Mesodermal cell (in vitro differentiated cells): Measurements from ENCODE around the gene IL26.
"Not testable (repeated sequence)": the region's sequence is repeated elsewhere in the genome, so short reads cannot be mapped to it uniquely, and the experiment has no call there.

ENCODE experiments used
- H3K27ac ChIP-seq: 2 replicates; pipeline ENCODE4 v1.7.0; 2013; ENCODE audit warnings: mild to moderate bottlenecking, low read depth, low read length, moderate library complexity; ENCODE audit not compliant: severe bottlenecking
- H3K36me3 ChIP-seq: 2 replicates; pipeline ENCODE4 v1.7.1; 2013; ENCODE audit warnings: mild to moderate bottlenecking, low read length, moderate library complexity; ENCODE audit not compliant: control insufficient read depth, insufficient read depth
- H3K4me1 ChIP-seq: one replicate; pipeline ENCODE4 v1.7.1; 2013; ENCODE audit warnings: mild to moderate bottlenecking, low read length; ENCODE audit not compliant: insufficient read depth, control insufficient read depth, poor library complexity, severe bottlenecking
- H3K4me3 ChIP-seq: 2 replicates; pipeline ENCODE4 v1.7.0; 2013; ENCODE audit warnings: low read length, control low read depth, mild to moderate bottlenecking; ENCODE audit not compliant: insufficient read depth, poor library complexity, severe bottlenecking; ENCODE audit errors: extremely low read depth
- H3K9me3 ChIP-seq: 2 replicates; pipeline ENCODE4 v1.7.1; 2013; ENCODE audit warnings: mild to moderate bottlenecking, low read length, moderate library complexity; ENCODE audit not compliant: control insufficient read depth
- WGBS, 2 experiments: methylation state at CpG; one replicate each; pipeline ENCODE4 v1.1.5; 2013; ENCODE audit warnings: missing lambda C conversion rate in 2 of 2; ENCODE audit not compliant: insufficient coverage in 2 of 2; 5-methylcytosine and 5-hydroxymethylcytosine counted together

The IL26 gene

DNA sequence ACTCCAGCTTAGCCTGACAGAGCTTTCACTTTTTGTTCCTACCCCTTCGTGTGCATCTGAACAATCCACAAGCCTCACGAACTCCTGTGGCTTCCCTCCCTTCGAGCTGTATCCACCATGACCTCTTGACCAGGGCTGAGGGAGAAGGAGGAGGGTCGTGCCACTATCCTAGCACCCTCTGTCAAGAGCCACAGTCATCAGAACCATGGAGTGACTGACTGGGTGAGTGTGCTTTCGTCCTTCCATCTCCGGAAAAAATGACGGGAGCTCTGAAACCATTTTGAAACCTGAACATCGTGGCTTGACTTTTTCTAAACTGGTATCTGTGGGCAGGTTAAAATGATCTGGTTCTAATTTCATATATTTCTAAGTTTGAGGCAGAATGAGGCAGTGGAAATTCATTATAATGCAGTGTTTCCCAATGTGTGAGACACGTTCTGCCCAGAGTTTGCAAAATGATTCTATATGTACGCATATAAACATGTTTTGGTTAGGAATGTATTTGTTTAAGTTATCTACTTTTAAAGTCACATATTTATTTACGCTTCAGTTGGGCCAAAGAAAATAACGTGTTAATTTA, 27.0 kb downstream of the IL26 start:
- H3K36me3 ChIP-seq = no peaks in the 10 kb centered on the region
- H3K27ac ChIP-seq = no peak overlapping the region
- no peaks in the 10 kb centered on the region for H3K9me3 ChIP-seq
- H3K4me3 ChIP-seq = no peak overlapping the region
- 96 to 98% methylated on average over 4 of the region's 12 CpGs for WGBS, 2 experiments
- H3K4me1 ChIP-seq = no peaks in the 10 kb centered on the region

DNA sequence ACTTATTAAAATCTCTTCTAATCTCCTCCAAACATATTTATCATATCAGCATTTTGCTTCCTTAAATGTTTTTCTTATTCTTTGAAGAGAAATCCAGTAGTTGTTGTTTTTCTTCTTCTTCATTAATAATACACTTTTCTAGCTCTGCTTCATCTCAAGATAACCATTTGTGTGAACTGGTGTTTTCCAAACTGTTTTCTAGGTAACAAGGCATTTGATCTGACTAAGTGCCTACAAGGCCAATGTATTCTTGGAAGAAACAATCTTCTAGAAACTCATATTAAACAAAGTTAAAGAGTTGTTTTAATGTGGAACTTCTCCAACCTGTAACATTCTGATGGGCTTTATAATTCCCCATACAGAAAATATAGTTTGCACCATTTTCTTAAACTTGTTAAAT, 35.3 kb downstream of the IL26 start:
- H3K4me3 ChIP-seq = no peak overlapping the region
- no peak overlapping the region for H3K27ac ChIP-seq
- no peaks in the 10 kb centered on the region for H3K4me1 ChIP-seq
- no peaks in the 10 kb centered on the region for H3K9me3 ChIP-seq
- no peaks in the 10 kb centered on the region for H3K36me3 ChIP-seq

DNA sequence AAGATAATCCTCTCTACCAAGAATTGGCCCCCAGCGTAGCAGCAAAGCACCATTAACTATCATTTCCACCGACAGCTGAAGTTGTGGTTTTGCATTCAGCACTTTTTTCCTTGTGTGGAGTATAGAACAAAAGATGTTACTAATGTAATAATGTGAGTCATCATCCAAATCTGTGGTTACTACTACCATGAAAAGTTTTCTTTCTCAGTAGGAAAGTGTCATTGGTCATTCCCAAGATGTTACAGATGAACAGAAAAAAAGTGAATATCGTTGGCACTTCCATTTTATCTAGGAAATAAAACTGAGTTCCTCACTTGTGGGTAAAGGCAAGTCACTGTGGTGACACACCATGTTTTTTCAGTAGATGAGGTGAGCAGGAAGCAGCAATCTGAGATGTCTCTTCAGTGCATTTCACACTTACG, 35.8 kb downstream of the IL26 start:
- no peak overlapping the region for H3K27ac ChIP-seq
- no peaks in the 10 kb centered on the region for H3K36me3 ChIP-seq
- H3K4me1 ChIP-seq = no peaks in the 10 kb centered on the region
- no peaks in the 10 kb centered on the region for H3K9me3 ChIP-seq
- WGBS, 2 experiments = 89 to 100% methylated on average over 1 of the region's 4 CpGs
- no peak overlapping the region for H3K4me3 ChIP-seq

DNA sequence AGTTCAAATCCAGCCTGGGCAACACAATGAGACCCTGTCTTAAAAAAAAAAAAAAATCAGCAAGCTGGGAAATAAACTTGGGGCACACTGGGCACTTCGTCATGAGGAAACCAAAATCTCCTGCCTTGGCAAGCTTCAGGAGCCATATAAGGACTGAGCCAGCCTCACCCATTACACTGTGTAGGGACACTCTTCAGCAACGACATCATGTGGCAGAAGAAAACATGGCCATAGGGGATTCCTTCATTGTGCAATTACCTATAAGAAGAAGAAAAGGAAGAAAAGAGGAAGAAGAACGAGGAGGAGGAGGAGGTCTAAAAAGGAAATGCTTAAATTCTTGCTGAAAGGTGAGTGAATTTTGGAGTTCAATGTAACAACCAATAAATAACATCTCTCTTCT, 40.0 kb downstream of the IL26 start:
- Histone ChIP-seq H3K9me3 (no peaks in the 10 kb centered on the region), H3K4me3 (no peak overlapping the region), H3K4me1 (no peaks in the 10 kb centered on the region), H3K27ac (no peak overlapping the region), H3K36me3 (no peaks in the 10 kb centered on the region)
- WGBS, 2 experiments = 63 to 78% methylated on average over 1 to 2 of the region's 3 CpGs

DNA sequence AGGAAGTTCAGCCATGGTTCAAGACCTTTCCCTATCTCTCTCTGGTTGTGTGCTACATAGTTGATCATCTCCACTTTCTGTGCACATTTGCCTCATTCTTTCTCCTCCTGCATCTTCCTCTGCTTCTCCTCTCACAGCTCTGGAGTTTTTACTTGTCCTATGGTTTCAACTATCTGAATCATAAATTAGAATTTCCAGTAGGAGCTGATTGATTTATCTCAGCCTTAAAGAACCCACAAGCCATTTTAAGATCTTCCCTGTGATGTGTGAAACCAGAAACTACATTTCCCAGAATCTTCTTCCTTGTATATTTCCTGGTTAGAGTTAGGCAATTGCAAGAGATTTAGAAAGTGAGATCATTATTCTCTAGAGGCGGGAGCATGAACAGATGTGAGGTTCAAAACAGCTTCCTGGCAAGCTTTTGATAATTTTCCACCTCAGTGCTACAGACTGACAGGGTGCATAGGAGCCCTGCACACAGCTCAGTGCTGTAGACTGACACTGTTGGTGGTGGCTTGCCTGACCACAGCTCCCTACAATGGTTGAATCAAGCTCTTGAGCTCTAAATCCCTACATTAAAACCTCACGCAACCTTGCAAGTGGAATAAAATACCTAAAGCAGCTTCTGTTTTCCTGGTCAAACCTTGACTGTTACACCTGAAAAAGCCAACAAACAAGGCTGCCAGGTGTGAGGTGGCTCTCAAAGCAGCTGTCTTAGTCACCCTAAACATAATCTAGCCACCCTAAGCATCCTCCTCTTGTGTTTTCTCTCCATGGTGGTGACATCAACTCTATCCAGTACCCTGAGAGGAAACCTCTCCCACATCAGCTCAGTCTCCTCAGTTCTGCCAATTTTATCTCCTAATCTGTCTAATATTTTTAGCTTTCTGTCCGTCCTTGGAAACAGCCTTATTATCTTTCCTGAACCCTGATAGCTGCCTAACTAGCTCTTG, 44.5 kb downstream of the IL26 start:
- Histone ChIP-seq H3K4me1 (peaks cover 6% of the 10 kb centered on the region), H3K9me3 (no peaks in the 10 kb centered on the region), H3K36me3 (no peaks in the 10 kb centered on the region), H3K4me3 (no peak overlapping the region), H3K27ac (no peak overlapping the region)
- 78 to 90% methylated on average over 3 of the region's 3 CpGs for WGBS, 2 experiments

DNA sequence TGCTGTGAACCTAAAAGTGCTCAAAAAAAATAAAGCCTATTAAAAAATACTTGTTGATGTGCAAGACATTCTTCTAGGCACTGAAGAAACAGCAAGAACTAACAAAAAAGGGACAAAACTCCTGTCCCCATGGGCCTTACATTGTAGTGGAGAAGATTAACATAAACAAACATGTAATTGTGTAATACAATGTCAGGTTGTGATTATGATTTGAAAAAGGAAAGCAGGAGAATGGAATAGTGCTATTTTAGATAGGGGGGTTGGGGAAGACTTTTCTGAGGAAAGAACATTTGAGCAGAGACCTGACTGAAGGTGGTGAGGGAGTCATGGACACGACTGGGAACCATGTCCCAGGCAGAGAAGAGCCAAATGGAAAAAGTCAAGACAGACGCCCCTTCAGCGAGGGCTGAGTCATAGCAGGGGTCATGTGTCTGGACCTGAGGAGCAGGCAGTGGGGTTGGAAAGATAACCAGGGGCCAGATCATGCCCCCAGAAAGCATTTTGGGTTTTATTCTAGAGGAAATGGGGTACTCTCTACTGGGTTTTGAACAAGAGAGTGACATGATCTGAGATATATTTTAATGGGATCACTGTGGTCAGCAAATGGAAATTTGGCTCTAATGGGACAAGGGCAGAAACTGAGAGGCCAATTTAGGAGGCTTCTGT, 46.7 kb downstream of the IL26 start:
- Histone ChIP-seq H3K4me1 (peaks cover 6% of the 10 kb centered on the region), H3K4me3 (no peak overlapping the region), H3K36me3 (no peaks in the 10 kb centered on the region), H3K9me3 (no peaks in the 10 kb centered on the region), H3K27ac (no peak overlapping the region)
- 83% methylated on average over 2 to 3 of the region's 3 CpGs for WGBS, 2 experiments

DNA sequence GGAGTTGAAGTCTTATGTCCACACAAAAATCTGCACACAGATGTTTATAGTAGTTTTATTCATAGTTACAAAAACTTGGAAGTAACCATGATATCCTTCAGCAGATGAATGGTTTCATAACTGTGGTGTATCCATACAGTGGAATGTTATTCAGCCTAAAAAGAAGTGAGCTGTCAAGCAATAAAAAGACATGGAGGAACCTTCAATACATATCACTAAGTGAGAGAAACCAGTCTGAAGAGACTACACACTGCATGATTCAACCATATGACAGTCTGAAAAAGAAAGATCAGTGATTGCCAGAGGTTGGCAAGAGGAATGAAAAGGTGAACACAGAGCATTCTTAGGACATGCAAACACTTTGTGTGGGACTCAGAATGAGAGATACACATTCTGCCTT, 47.4 kb downstream of the IL26 start:
- Histone ChIP-seq H3K27ac (no peak overlapping the region), H3K9me3 (no peaks in the 10 kb centered on the region), H3K4me1 (peaks cover 6% of the 10 kb centered on the region), H3K4me3 (no peak overlapping the region), H3K36me3 (no peaks in the 10 kb centered on the region)

DNA sequence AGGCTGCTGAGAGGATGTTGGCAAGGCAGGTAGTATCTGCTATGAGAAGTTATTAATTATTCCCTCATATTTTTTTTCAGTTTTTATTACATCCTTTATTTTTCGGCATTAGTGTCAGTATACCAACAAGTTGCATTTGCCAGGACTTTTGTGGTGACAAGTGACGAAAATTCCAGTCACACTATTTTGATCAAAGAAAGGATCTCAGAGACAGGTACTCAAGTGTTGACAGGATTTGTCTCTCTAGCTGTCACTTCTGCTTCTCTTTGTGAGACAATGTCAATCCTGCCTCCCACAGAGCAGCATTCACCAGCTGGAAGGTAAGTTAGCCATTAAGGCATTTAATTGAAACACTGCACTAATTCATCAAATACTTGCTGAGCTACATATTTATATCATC, 48.0 kb downstream of the IL26 start:
- H3K36me3 ChIP-seq = no peaks in the 10 kb centered on the region
- H3K9me3 ChIP-seq = no peaks in the 10 kb centered on the region
- H3K4me1 ChIP-seq = peaks cover 6% of the 10 kb centered on the region
- H3K4me3 ChIP-seq = no peak overlapping the region
- no peak overlapping the region for H3K27ac ChIP-seq
- WGBS, 2 experiments = 78 to 80% methylated on average over 1 of the region's 2 CpGs

DNA sequence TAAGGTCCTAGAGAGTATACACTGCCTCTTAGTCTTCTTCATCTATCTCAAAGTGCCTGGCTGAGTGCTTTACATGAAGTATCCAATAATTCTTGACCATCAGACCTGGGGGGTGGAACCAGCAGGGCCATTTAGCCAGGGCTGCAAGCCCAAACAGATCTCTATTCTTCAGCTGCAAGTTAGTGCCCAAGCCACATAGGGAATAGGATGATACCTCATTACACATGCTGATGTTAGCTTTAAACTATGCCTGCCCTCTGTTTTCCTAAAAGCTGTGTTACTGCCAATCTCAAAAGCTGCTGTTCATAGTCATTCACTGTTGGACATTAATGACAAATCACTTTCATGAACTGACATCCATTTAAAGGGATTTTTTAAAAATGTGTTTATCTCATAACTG, 49.4 kb downstream of the IL26 start:
- Histone ChIP-seq H3K4me3 (no peak overlapping the region), H3K4me1 (peaks cover 6% of the 10 kb centered on the region)

DNA sequence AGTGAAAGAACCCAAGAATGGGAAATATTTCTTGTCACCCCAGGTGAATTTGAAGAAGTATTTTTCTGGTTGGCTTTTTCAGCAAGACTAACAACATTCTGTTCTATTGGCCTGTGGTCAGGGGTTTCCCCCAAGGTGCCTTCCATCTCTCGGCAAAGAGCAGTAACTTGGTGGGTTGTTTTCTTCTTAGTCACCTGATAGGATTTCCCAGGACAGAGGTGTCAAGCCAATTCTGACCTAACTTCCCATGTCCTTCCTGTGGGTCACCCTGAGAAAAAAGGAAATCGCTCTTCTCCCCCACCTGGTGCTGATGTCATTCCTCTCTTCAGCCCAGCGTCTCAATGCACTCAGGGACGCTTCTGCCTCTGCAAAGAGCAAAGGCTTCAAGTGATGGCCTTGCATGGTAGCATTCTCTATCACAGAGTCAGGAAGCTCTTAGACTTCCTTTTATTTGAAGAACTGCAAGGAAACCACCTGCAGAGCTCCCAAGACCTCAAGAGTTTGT, 50.0 kb downstream of the IL26 start:
- Histone ChIP-seq H3K36me3 (no peaks in the 10 kb centered on the region), H3K4me3 (no peak overlapping the region), H3K9me3 (no peaks in the 10 kb centered on the region), H3K27ac (no peak overlapping the region), H3K4me1 (peaks cover 6% of the 10 kb centered on the region)
- 76 to 80% methylated on average over 2 to 3 of the region's 4 CpGs for WGBS, 2 experiments

More for the DNA sequence above, 49.4 kb downstream of the IL26 start:
- H3K27ac ChIP-seq = no peak overlapping the region
- H3K9me3 ChIP-seq = no peaks in the 10 kb centered on the region
- no peaks in the 10 kb centered on the region for H3K36me3 ChIP-seq

DNA sequence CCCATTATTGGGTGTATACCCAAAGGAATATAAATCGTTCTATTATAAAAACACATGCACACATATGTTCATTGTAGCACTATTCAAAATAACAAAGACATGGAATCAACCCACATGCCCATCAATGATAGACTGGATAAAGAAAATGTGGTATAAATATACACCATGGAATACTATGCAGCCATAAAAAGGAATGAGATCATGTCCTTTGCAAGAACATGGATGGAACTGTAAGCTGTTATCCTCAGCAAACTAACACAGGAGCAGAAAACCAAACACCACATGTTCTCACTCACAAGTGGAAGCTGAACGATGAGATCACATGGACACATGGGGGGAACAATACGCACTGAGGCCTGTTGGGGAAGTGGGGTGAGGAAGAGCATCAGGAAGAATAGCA, 50.8 kb downstream of the IL26 start:
- H3K9me3 ChIP-seq, H3K4me1 ChIP-seq, H3K27ac ChIP-seq, H3K4me3 ChIP-seq, H3K36me3 ChIP-seq: not testable (repeated sequence)
- WGBS, 2 experiments = 100% methylated on average over 1 of the region's 3 CpGs; no CpG with 5 or more reads in 1 of the 2 experiments
